ENCODE data around the gene HOXD9.

HOXD9 gene

GRCh38 chr2:176145085-176145969 lies 22.8 kb downstream of the HOXD9 start:
- no peak for DNase-seq
- H3K27ac Mint-ChIP-seq: no peak overlapping the region
- H3K4me3 Mint-ChIP-seq: no peak overlapping the region
- H3K27me3 Mint-ChIP-seq: peaks cover 94 to 100% of the 10 kb centered on the region in 2 donors
- H3K9me3 Mint-ChIP-seq: no peaks in the 10 kb centered on the region
- H3K36me3 Mint-ChIP-seq (ENCODE audit: insufficient read depth): peaks cover 9% of the 10 kb centered on the region
- ATAC-seq (replicated peaks): no peak
- H3K4me1 Mint-ChIP-seq (ENCODE audit: low read depth in 2 of 2): peaks cover 0 to 9% of the 10 kb centered on the region in 2 donors

- Mint-ChIP-seq H3K4me3 (no peak overlapping the region), H3K4me1 (ENCODE audit: low read depth in 2 of 2) (peaks cover 0 to 4% of the 10 kb centered on the region in 2 donors), H3K27ac (no peak overlapping the region), H3K9me3 (no peaks in the 10 kb centered on the region), H3K36me3 (ENCODE audit: insufficient read depth) (peaks cover 7% of the 10 kb centered on the region), H3K27me3 (peaks cover 99 to 100% of the 10 kb centered on the region in 2 donors)
- ATAC-seq (replicated peaks) (no peak), DNase-seq (no peak)
These were observed 23.6 kb downstream of the HOXD9 start for GRCh38 chr2:176146101-176146500.

GRCh38 chr2:176146645-176147044 lies 24.1 kb downstream of the HOXD9 start:
- Mint-ChIP-seq H3K36me3 (ENCODE audit: insufficient read depth) (peaks cover 2% of the 10 kb centered on the region), H3K9me3 (no peaks in the 10 kb centered on the region), H3K27me3 (peaks cover 99 to 100% of the 10 kb centered on the region in 2 donors), H3K4me3 (no peak overlapping the region), H3K4me1 (ENCODE audit: low read depth in 2 of 2) (no peaks in the 10 kb centered on the region), H3K27ac (no peak overlapping the region)
- no peak for ATAC-seq (replicated peaks)
- no peak for DNase-seq

GRCh38 chr2:176147210-176147799 lies 24.8 kb downstream of the HOXD9 start:
- no peaks in the 10 kb centered on the region for H3K36me3 Mint-ChIP-seq (ENCODE audit: insufficient read depth)
- peaks cover 94 to 100% of the 10 kb centered on the region in 2 donors for H3K27me3 Mint-ChIP-seq
- DNase-seq (no peak), ATAC-seq (replicated peaks) (no peak)
- H3K27ac Mint-ChIP-seq: no peak overlapping the region
- H3K4me1 Mint-ChIP-seq (ENCODE audit: low read depth in 2 of 2): peaks cover 0 to 2% of the 10 kb centered on the region in 2 donors
- H3K4me3 Mint-ChIP-seq: no peak overlapping the region
- H3K9me3 Mint-ChIP-seq: no peaks in the 10 kb centered on the region

GRCh38 chr2:176147800-176148496 lies 25.4 kb downstream of the HOXD9 start:
- H3K27me3 Mint-ChIP-seq: peaks cover 95 to 100% of the 10 kb centered on the region in 2 donors
- H3K36me3 Mint-ChIP-seq (ENCODE audit: insufficient read depth): no peaks in the 10 kb centered on the region
- DNase-seq (no peak), ATAC-seq (replicated peaks) (no peak)
- H3K27ac Mint-ChIP-seq: no peak overlapping the region
- peaks cover 0 to 2% of the 10 kb centered on the region in 2 donors for H3K4me1 Mint-ChIP-seq (ENCODE audit: low read depth in 2 of 2)
- H3K4me3 Mint-ChIP-seq: no peak overlapping the region
- H3K9me3 Mint-ChIP-seq: no peaks in the 10 kb centered on the region

GRCh38 chr2:176148751-176149421 lies 26.4 kb downstream of the HOXD9 start:
- ATAC-seq (replicated peaks) (no peak), DNase-seq (no peak)
- Mint-ChIP-seq H3K4me1 (ENCODE audit: low read depth in 2 of 2) (peaks cover 0 to 2% of the 10 kb centered on the region in 2 donors), H3K27ac (no peak overlapping the region), H3K27me3 (peaks cover 93 to 100% of the 10 kb centered on the region in 2 donors), H3K9me3 (no peaks in the 10 kb centered on the region), H3K36me3 (ENCODE audit: insufficient read depth) (no peaks in the 10 kb centered on the region), H3K4me3 (no peak overlapping the region)

- no peak overlapping the region for H3K27ac Mint-ChIP-seq
These were observed 27.0 kb downstream of the HOXD9 start for GRCh38 chr2:176149481-176149938.

GRCh38 chr2:176149939-176150583 lies 27.5 kb downstream of the HOXD9 start:
- Mint-ChIP-seq H3K4me1 (ENCODE audit: low read depth in 2 of 2) (peaks cover 0 to 2% of the 10 kb centered on the region in 2 donors), H3K36me3 (ENCODE audit: insufficient read depth) (no peaks in the 10 kb centered on the region), H3K9me3 (no peaks in the 10 kb centered on the region), H3K4me3 (no peak overlapping the region), H3K27me3 (peaks cover 93 to 100% of the 10 kb centered on the region in 2 donors), H3K27ac (no peak overlapping the region)
- no peak for ATAC-seq (replicated peaks)
- DNase-seq: no peak

More at GRCh38 chr2:176149481-176149938, 27.0 kb downstream of the HOXD9 start:
- DNase-seq (no peak), ATAC-seq (replicated peaks) (no peak)
- H3K27me3 Mint-ChIP-seq: peaks cover 93 to 100% of the 10 kb centered on the region in 2 donors
- peaks cover 0 to 2% of the 10 kb centered on the region in 2 donors for H3K4me1 Mint-ChIP-seq (ENCODE audit: low read depth in 2 of 2)
- H3K4me3 Mint-ChIP-seq: no peak overlapping the region
- H3K9me3 Mint-ChIP-seq: no peaks in the 10 kb centered on the region
- H3K36me3 Mint-ChIP-seq (ENCODE audit: insufficient read depth): no peaks in the 10 kb centered on the region

GRCh38 chr2:176150584-176151441 lies 28.3 kb downstream of the HOXD9 start:
- peaks cover 0 to 2% of the 10 kb centered on the region in 2 donors for H3K4me1 Mint-ChIP-seq (ENCODE audit: low read depth in 2 of 2)
- ATAC-seq (replicated peaks) (no peak), DNase-seq (no peak)
- no peak overlapping the region for H3K4me3 Mint-ChIP-seq
- no peaks in the 10 kb centered on the region for H3K9me3 Mint-ChIP-seq
- no peak overlapping the region for H3K27ac Mint-ChIP-seq
- peaks cover 93 to 100% of the 10 kb centered on the region in 2 donors for H3K27me3 Mint-ChIP-seq
- H3K36me3 Mint-ChIP-seq (ENCODE audit: insufficient read depth): no peaks in the 10 kb centered on the region

- H3K36me3 Mint-ChIP-seq (ENCODE audit: insufficient read depth): no peaks in the 10 kb centered on the region
- no peaks in the 10 kb centered on the region for H3K9me3 Mint-ChIP-seq
- DNase-seq (no peak), ATAC-seq (replicated peaks) (no peak)
- H3K4me3 Mint-ChIP-seq: no peak within 1 kb of the TSS
- peaks cover 0 to 2% of the 10 kb centered on the region in 2 donors for H3K4me1 Mint-ChIP-seq (ENCODE audit: low read depth in 2 of 2)
- no peak within 1 kb of the TSS for H3K27ac Mint-ChIP-seq
- peaks cover 93 to 100% of the 10 kb centered on the region in 2 donors for H3K27me3 Mint-ChIP-seq
These were observed 29.1 kb downstream of the HOXD9 start, which contains the start of gene HOXD4 for GRCh38 chr2:176151442-176152287. Gene HOXD4, plus strand, starts transcription at chr2:176151550. Its CDS starts 84 bp downstream, at chr2:176151634.

All from effector memory CD8-positive, alpha-beta T cell (primary cell).